AG10803 (cell line): Measurements from ENCODE around the gene KARS1.

Experiments
- DNase-seq: peaks from one replicate; pipeline ENCODE4 v3.0.0; 2010; ENCODE audit warnings: low read depth
- H3K4me3 ChIP-seq: 2 replicates; pipeline ENCODE4 v1.5.1; 2011; ENCODE audit warnings: mild to moderate bottlenecking, low read length, control low read depth
- CTCF ChIP-seq: conservative IDR thresholded peaks from 2 replicates; pipeline ENCODE4 v1.5.1; 2011; ENCODE audit warnings: mild to moderate bottlenecking, low read length, control low read depth, inconsistent platforms

KARS1 gene

GRCh38 chr16:75647492-75648264 is at the start of gene KARS1, which contains the start of gene TERF2IP:
KARS1 (minus strand) TSS chr16:75647665; CDS start chr16:75647639, 26 bp downstream.
TERF2IP (plus strand) TSS chr16:75647773; CDS start chr16:75647883, 110 bp downstream.
- no peak for TF ChIP-seq CTCF
- peak; percentile 90 for DNase-seq
- H3K4me3 ChIP-seq = peak within 1 kb of the TSS; percentile 97

GRCh38 chr16:75695708-75696107 is 48.2 kb upstream of the KARS1 start:
- no peak overlapping the region for H3K4me3 ChIP-seq
- no peak for DNase-seq
- peak; percentile 6; the same call in 1 of the 2 replicates for TF ChIP-seq CTCF

GRCh38 chr16:75687361-75687760 is 39.9 kb upstream of the KARS1 start:
- no peak overlapping the region for H3K4me3 ChIP-seq
- no peak for TF ChIP-seq CTCF
- DNase-seq = no peak

- H3K4me3 ChIP-seq = no peak overlapping the region
- no peak for TF ChIP-seq CTCF
- DNase-seq = no peak
Measured at GRCh38 chr16:75682308-75682707, 34.8 kb upstream of the KARS1 start.

- H3K4me3 ChIP-seq = no peak overlapping the region
- DNase-seq = peak; percentile 16
- TF ChIP-seq CTCF = no peak
Measured at GRCh38 chr16:75679366-75679765, 31.9 kb upstream of the KARS1 start.

- H3K4me3 ChIP-seq = no peak within 1 kb of the TSS
- DNase-seq = no peak
- no peak for TF ChIP-seq CTCF
Measured at GRCh38 chr16:75676909-75677308, 29.4 kb upstream of the KARS1 start, which contains the start of gene CPHXL2. CPHXL2 (minus strand) TSS chr16:75677009; CDS start chr16:75676999, 10 bp downstream.

GRCh38 chr16:75667503-75667902 is 20.0 kb upstream of the KARS1 start:
- H3K4me3 ChIP-seq = no peak overlapping the region
- DNase-seq = no peak
- TF ChIP-seq CTCF = no peak
